K562 (cell line): ENCODE results near the gene THOC7. TPM values are rescaled to one million over a fixed set of nuclear protein-coding genes. Genes with fewer than 3 reads are reported as not detected.

Source experiments
- ATAC-seq: fragments of 200-7000 bp; cut with Tn5 transposase; 3 replicates; pipeline ENCODE4 v1.9.1; 2020; ENCODE audit warnings: moderate library complexity
- BruUV-seq: library from RNA; stranded (reverse); fragments of 400-500 nt; replicated peaks from 2 replicates; lab custom pipeline; 2021; lab: Mats Ljungman, UMichigan
- CTCF ChIA-PET: fragments of 300-600 bp; formaldehyde crosslinking; extraction: SDS; loops from one replicate; lab custom pipeline; 2021; ENCODE audit warnings: low intra/inter-chr PET ratio; lab: Yijun Ruan, JAX
- POLR2A ChIA-PET: fragments of 300-600, 350-650 bp; sonication (Branson Sonifier 250); formaldehyde crosslinking; extraction: SDS; loops from one replicate; lab custom pipeline; 2021; ENCODE audit warnings: antibody characterized with exemption, inconsistent platforms; lab: Yijun Ruan, JAX
- DNase-seq, 4 experiments: peaks; one replicate each; pipeline versions ENCODE4 v3.0.0 to v3.0.0-alpha.2; 2011 to 2018; ENCODE audit warnings: low spot score in 3 of 4, mixed read lengths in 3 of 4; ENCODE audit errors: extremely low read depth in 1 of 4
- FAIRE-seq: peaks from 2 replicates; lab custom pipeline; 2011; peaks lifted over from hg19 to GRCh38; lab: Jason Lieb, UNC
- H2AFZ ChIP-seq: 2 replicates; pipeline ENCODE4 v1.6.0; 2011; ENCODE audit warnings: low read depth, low read length, control low read depth, inconsistent platforms
- H3K27ac ChIP-seq: fragments of 200-600 bp; 3 replicates; pipeline ENCODE4 v1.8.0; 2011; ENCODE audit warnings: low read depth, mild to moderate bottlenecking, control low read depth, inconsistent platforms, low read length, moderate library complexity, mixed read lengths; ENCODE audit errors: extremely low read depth
- H3K27me3 ChIP-seq, 2 experiments: fragments of 300-600 bp in 1 of 2; 2 replicates in 1 of 2; 3 replicates in 1 of 2; pipeline versions ENCODE4 v1.6.0 to v1.8.0; 2011; ENCODE audit warnings: inconsistent platforms in 2 of 2, low read length in 2 of 2, mild to moderate bottlenecking in 1 of 2, mixed read lengths in 1 of 2, moderate library complexity in 1 of 2; ENCODE audit not compliant: control insufficient read depth in 2 of 2, insufficient read depth in 2 of 2
- H3K36me3 ChIP-seq: fragments of 300-600 bp; 3 replicates; pipeline ENCODE4 v1.8.0; 2011; ENCODE audit warnings: mild to moderate bottlenecking, low read length, inconsistent platforms; ENCODE audit not compliant: control insufficient read depth, insufficient read depth
- H3K4me1 ChIP-seq, 2 experiments: fragments of 200-600 bp in 1 of 2; replicated peaks in 1 of 2; 2 replicates in 1 of 2; 3 replicates in 1 of 2; pipeline versions ENCODE4 v1.5.1 to v1.8.0; 2011; ENCODE audit warnings: inconsistent platforms in 2 of 2, low read length in 2 of 2, mild to moderate bottlenecking in 1 of 2, mixed read lengths in 1 of 2, moderate library complexity in 1 of 2; ENCODE audit not compliant: control insufficient read depth in 2 of 2, insufficient read depth in 2 of 2
- H3K4me2 ChIP-seq: 2 replicates; pipeline ENCODE4 v1.6.1; 2011; ENCODE audit warnings: low read length, control low read depth, inconsistent platforms, mixed read lengths; ENCODE audit not compliant: insufficient read depth
- H3K4me3 ChIP-seq: fragments of 200-600 bp; sonication (generic), shearing (Covaris generic); 2 replicates; pipeline ENCODE4 v1.5.1; 2016; ENCODE audit warnings: control low read depth, inconsistent platforms
- H3K79me2 ChIP-seq: fragments of 200-600 bp; 3 replicates; pipeline ENCODE4 v1.8.0; 2011; ENCODE audit warnings: low read length, inconsistent platforms; ENCODE audit not compliant: control insufficient read depth, insufficient read depth
- H3K9ac ChIP-seq, 2 experiments: 2 replicates each; pipeline versions ENCODE4 v1.6.0 to v1.6.1; 2011; ENCODE audit warnings: low read depth in 2 of 2, low read length in 2 of 2, control low read depth in 1 of 2, inconsistent platforms in 1 of 2, mild to moderate bottlenecking in 1 of 2, mixed read lengths in 1 of 2; ENCODE audit not compliant: insufficient read depth in 1 of 2
- H3K9me1 ChIP-seq: one replicate; pipeline ENCODE4 v1.6.0; 2011; ENCODE audit warnings: inconsistent platforms, mild to moderate bottlenecking, low read length, moderate library complexity; ENCODE audit not compliant: control insufficient read depth, insufficient read depth
- H3K9me3 ChIP-seq: replicated peaks from 2 replicates; pipeline ENCODE4 v1.5.1; 2011; ENCODE audit warnings: low read depth, low read length, inconsistent platforms; ENCODE audit not compliant: control insufficient read depth, insufficient read depth
- H4K20me1 ChIP-seq: replicated peaks from 2 replicates; pipeline ENCODE4 v1.6.1; 2011; ENCODE audit warnings: low read length, inconsistent platforms, mixed read lengths; ENCODE audit not compliant: control insufficient read depth, insufficient read depth
- HDAC2 ChIP-seq: fragments of 450-650 bp; IDR thresholded peaks from 2 replicates; pipeline ENCODE4 v1.6.1; 2016; ENCODE audit warnings: mild to moderate bottlenecking
- MEIS2 ChIP-seq: fragments of 450-650 bp; IDR thresholded peaks from 2 replicates; pipeline ENCODE4 v1.6.1; 2014; ENCODE audit warnings: mild to moderate bottlenecking; ENCODE audit not compliant: partially characterized antibody
- STAG1 ChIP-seq: sonication (generic); formaldehyde crosslinking; IDR thresholded peaks from 2 replicates; pipeline ENCODE4 v1.5.0; 2020; ENCODE audit warnings: missing genetic modification reagents, borderline replicate concordance
- ZNF444 ChIP-seq: fragments of 250-450 bp; sonication (Bioruptor Pico); IDR thresholded peaks from 2 replicates; pipeline ENCODE4 v1.4.0; 2020; ENCODE audit warnings: mild to moderate bottlenecking, moderate library complexity
- WGBS: fragments of 100-300 bp; shearing (Covaris generic); methylation state at CpG from one replicate; pipeline ENCODE4 v1.1.6; 2016; ENCODE audit warnings: low coverage, mixed read lengths; ENCODE audit not compliant: insufficient coverage; ENCODE audit errors: missing lambda C conversion rate; 5-methylcytosine and 5-hydroxymethylcytosine counted together
- in situ Hi-C: fragments of 300-500 bp; cut with MboI; formaldehyde crosslinking; loops from 4 replicates; pipeline ENCODE4 v1.15.0; 2018; ENCODE audit warnings: inconsistent platforms, mixed read lengths
- intact Hi-C: fragments of 100-400 bp; cut with micrococcal nuclease; formaldehyde crosslinking; loops from 2 replicates; pipeline ENCODE4 v1.14.2; 2022
- polyA plus RNA-seq, 8 experiments: library from polyadenylated mRNA; depleted of rRNA in 4 of 8; stranded (reverse) in 5 of 8; unstranded in 3 of 8; fragments of >200 nt; fragmentation: Nextera tagmentation in 2 of 8; fragmentation: Illumina TruSeq in 1 of 8; extraction: Ambion mirVana in 2 of 8; extraction: Trizol in 1 of 8; gene quantifications; 2 replicates each; pipeline versions ENCODE4 v1.2.1 to v1.2.3, GENCODE V29; 2011 to 2014; ENCODE audit warnings: inconsistent platforms in 1 of 8, missing spikeins in 1 of 8
- total RNA-seq, 7 experiments: library from RNA; depleted of rRNA in 6 of 7; stranded (reverse); fragments of >200 nt in 6 of 7; fragmentation: Illumina TruSeq in 2 of 7; extraction: Trizol in 2 of 7; gene quantifications; 2 replicates each; pipeline versions ENCODE4 v1.2.1 to v1.2.3, GENCODE V29; 2011 to 2021; ENCODE audit warnings: low replicate concordance in 1 of 7
- TF ChIP-seq, protein P1 (sequence below), 3 experiments: fragments of 200-800 bp in 1 of 3; fragments of 250-450 bp in 1 of 3; fragments of 450-650 bp in 1 of 3; sonication (Bioruptor Pico) in 1 of 3; sonication (Bioruptor generic) in 1 of 3; formaldehyde crosslinking in 1 of 3; IDR thresholded peaks; 2 replicates each; pipeline versions ENCODE4 v1.6.1 to v1.8.0; 2016 to 2022; ENCODE audit warnings: mild to moderate bottlenecking in 2 of 3, missing genetic modification characterization in 2 of 3, missing compliant biosample characterization in 1 of 3, moderate library complexity in 1 of 3
- TF ChIP-seq, protein P2 (sequence below): sonication (generic); formaldehyde crosslinking; IDR thresholded peaks from 2 replicates; pipeline ENCODE4 v1.8.0; 2022; ENCODE audit warnings: mild to moderate bottlenecking, missing genetic modification reagents
- TF ChIP-seq, protein P3 (sequence below): sonication (generic); formaldehyde crosslinking; IDR thresholded peaks from 2 replicates; pipeline ENCODE4 v1.8.1; 2023; ENCODE audit warnings: mild to moderate bottlenecking, missing genetic modification reagents

The THOC7 gene
- total and polyA plus RNA-seq, 9 of the 15 experiments (the other 6 are each of a cell fraction or from before 2014, with no cell fraction given) = 56.5 to 129 (median 94.7) TPM

DNA sequence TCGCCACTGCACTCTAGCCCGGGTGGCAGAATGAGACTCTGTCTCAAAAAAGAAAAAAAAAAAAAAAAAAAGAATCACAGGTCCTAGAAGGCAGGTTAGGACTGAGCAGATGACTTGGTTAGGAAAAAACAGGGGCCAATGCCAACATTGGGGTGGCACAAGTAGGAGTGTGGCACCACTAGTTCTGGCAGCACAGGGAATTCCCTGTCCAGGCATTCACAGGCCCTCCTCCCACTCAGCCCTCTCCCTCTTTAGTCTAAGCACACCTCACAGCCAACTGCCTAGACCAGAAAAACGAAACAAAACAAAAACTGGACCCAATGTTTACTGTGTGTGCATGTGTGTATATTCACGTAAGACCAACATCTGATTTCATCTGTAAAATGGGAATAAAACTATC is 10.5 kb downstream of the THOC7 start:
- no peak for FAIRE-seq
- in situ Hi-C loops = no loop called here

More for the DNA sequence above, 10.5 kb downstream of the THOC7 start:
- no peak for TF ChIP-seq ZNF444 (CRISPR knock-in tag)
- TF ChIP-seq, protein P1, sequence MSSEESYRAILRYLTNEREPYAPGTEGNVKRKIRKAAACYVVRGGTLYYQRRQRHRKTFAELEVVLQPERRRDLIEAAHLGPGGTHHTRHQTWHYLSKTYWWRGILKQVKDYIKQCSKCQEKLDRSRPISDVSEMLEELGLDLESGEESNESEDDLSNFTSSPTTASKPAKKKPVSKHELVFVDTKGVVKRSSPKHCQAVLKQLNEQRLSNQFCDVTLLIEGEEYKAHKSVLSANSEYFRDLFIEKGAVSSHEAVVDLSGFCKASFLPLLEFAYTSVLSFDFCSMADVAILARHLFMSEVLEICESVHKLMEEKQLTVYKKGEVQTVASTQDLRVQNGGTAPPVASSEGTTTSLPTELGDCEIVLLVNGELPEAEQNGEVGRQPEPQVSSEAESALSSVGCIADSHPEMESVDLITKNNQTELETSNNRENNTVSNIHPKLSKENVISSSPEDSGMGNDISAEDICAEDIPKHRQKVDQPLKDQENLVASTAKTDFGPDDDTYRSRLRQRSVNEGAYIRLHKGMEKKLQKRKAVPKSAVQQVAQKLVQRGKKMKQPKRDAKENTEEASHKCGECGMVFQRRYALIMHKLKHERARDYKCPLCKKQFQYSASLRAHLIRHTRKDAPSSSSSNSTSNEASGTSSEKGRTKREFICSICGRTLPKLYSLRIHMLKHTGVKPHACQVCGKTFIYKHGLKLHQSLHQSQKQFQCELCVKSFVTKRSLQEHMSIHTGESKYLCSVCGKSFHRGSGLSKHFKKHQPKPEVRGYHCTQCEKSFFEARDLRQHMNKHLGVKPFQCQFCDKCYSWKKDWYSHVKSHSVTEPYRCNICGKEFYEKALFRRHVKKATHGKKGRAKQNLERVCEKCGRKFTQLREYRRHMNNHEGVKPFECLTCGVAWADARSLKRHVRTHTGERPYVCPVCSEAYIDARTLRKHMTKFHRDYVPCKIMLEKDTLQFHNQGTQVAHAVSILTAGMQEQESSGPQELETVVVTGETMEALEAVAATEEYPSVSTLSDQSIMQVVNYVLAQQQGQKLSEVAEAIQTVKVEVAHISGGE (CRISPR knock-in tag; IDR thresholded peaks at IDR 0.05) = 0 out of 6 replicates have a peak, but pooled peaks of 1 of the 3 experiments have one; percentile 33
- TF ChIP-seq, protein P2, sequence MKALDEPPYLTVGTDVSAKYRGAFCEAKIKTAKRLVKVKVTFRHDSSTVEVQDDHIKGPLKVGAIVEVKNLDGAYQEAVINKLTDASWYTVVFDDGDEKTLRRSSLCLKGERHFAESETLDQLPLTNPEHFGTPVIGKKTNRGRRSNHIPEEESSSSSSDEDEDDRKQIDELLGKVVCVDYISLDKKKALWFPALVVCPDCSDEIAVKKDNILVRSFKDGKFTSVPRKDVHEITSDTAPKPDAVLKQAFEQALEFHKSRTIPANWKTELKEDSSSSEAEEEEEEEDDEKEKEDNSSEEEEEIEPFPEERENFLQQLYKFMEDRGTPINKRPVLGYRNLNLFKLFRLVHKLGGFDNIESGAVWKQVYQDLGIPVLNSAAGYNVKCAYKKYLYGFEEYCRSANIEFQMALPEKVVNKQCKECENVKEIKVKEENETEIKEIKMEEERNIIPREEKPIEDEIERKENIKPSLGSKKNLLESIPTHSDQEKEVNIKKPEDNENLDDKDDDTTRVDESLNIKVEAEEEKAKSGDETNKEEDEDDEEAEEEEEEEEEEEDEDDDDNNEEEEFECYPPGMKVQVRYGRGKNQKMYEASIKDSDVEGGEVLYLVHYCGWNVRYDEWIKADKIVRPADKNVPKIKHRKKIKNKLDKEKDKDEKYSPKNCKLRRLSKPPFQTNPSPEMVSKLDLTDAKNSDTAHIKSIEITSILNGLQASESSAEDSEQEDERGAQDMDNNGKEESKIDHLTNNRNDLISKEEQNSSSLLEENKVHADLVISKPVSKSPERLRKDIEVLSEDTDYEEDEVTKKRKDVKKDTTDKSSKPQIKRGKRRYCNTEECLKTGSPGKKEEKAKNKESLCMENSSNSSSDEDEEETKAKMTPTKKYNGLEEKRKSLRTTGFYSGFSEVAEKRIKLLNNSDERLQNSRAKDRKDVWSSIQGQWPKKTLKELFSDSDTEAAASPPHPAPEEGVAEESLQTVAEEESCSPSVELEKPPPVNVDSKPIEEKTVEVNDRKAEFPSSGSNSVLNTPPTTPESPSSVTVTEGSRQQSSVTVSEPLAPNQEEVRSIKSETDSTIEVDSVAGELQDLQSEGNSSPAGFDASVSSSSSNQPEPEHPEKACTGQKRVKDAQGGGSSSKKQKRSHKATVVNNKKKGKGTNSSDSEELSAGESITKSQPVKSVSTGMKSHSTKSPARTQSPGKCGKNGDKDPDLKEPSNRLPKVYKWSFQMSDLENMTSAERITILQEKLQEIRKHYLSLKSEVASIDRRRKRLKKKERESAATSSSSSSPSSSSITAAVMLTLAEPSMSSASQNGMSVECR (CRISPR knock-in tag) = no peak
- TF ChIP-seq, protein P3, sequence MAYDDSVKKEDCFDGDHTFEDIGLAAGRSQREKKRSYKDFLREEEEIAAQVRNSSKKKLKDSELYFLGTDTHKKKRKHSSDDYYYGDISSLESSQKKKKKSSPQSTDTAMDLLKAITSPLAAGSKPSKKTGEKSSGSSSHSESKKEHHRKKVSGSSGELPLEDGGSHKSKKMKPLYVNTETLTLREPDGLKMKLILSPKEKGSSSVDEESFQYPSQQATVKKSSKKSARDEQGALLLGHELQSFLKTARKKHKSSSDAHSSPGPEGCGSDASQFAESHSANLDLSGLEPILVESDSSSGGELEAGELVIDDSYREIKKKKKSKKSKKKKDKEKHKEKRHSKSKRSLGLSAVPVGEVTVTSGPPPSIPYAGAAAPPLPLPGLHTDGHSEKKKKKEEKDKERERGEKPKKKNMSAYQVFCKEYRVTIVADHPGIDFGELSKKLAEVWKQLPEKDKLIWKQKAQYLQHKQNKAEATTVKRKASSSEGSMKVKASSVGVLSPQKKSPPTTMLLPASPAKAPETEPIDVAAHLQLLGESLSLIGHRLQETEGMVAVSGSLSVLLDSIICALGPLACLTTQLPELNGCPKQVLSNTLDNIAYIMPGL = no peak
- no peak for TF ChIP-seq MEIS2
- no peak for TF ChIP-seq STAG1
- TF ChIP-seq HDAC2 = no peak
- no peak overlapping the region for H3K4me2 ChIP-seq
- CTCF ChIA-PET = no interaction called here
- POLR2A ChIA-PET = no interaction called here
- no peak overlapping the region for H2AFZ ChIP-seq
- no peak overlapping the region for H3K9ac ChIP-seq
- no TSS peak for BruUV-seq
- H4K20me1 ChIP-seq = no peaks in the 10 kb centered on the region
- no peak overlapping the region for H3K27ac ChIP-seq
- H3K9me3 ChIP-seq = no peaks in the 10 kb centered on the region
- ATAC-seq (no peak), DNase-seq (no peak)
- H3K36me3 ChIP-seq = peaks cover 2% of the 10 kb centered on the region; the same call in 1 of the 3 replicates
- 100% methylated on average over 1 of the region's 4 CpGs for WGBS
- no peaks in the 10 kb centered on the region for H3K4me1 ChIP-seq
- intact Hi-C loops = no loop called here
- H3K4me3 ChIP-seq = no peak overlapping the region
- H3K79me2 ChIP-seq = peaks cover 48% of the 10 kb centered on the region
- no peaks in the 10 kb centered on the region for H3K27me3 ChIP-seq
- H3K9me1 ChIP-seq = no peaks in the 10 kb centered on the region
